Lung microvascular endothelial cell (primary cell): Measurements from ENCODE around the gene FTO. TPM values are rescaled to one million over a fixed set of nuclear protein-coding genes. Genes with fewer than 3 reads are reported as not detected.

Experiments
- DNase-seq, 2 donors: peaks; one replicate each; pipeline versions ENCODE4 v3.0.0 to v3.0.0-alpha.2; 2010; ENCODE audit warnings: low read depth in 2 of 2
- total RNA-seq: library from RNA; depleted of rRNA; stranded (reverse); fragments of >200 nt; gene quantifications from 2 replicates; pipeline ENCODE4 v1.2.1, GENCODE V29; 2014

The FTO gene
- total RNA-seq, 1 donor from 2014 or later, result 46.6 TPM

DNA sequence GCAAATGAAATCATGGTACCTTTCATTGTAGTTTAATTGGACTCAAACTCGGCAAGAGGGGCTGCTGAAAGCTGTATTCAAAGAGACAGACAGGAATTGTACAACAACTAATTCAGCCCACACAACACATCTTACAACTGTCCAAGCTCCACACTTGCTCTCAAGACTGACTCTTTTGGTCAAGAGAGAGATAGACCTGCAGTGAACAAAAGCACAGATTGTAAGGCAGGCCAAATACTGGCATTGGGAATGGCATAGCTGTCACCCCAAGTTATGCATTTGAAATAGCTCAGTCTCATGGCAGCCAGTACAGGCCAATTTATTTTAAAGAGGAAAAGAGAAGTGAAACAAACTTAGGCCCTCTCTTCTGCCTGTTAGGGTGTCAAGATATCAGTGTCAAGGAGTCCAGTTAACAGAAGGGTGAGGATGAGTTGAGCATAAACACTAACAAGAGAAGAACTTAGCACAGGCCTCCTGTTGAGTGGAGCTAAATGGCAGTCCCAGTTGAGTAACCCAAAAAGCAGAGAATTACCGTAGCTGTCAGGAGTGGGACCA, 366.9 kb downstream of the FTO start:
- no peak for DNase-seq

DNA sequence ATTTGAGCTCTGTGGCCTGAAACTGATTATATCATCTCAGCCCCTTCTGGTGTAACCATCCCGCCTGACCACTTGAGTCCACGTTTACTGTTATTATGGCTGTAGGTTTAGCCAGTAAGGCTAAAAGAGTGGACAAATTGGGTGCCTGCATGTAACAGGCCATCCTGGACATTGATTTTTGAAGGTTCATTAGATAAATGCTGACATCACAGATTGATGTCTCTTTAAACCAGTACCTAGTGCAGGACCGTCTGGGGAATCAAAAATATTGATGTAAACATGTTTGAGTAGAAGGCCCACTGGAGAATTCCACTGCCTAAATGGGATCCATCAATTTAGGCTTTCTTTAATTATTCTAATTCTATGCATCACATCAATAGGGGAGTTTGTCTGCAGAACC, 367.6 kb downstream of the FTO start:
- no peak for DNase-seq

DNA sequence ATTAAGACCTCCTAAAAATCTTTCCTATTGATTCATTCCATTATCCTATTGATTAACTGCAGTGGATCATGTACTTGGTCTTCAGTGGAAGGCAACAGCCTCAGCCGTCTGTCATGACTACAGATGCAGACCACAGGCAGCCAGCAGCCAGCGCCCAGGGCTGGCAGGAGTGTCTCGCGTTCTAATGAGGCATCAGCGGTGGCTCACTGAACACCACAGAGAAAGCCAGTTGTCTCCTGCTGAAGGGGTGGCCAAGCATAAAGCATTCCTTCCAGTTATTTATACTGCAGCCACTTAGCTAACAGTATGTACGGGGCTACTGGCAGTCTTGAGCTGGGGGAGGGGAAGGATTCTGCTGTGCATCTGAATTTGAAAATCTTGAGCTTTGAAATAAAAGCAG, 368.3 kb downstream of the FTO start:
- DNase-seq, result no peak

DNA sequence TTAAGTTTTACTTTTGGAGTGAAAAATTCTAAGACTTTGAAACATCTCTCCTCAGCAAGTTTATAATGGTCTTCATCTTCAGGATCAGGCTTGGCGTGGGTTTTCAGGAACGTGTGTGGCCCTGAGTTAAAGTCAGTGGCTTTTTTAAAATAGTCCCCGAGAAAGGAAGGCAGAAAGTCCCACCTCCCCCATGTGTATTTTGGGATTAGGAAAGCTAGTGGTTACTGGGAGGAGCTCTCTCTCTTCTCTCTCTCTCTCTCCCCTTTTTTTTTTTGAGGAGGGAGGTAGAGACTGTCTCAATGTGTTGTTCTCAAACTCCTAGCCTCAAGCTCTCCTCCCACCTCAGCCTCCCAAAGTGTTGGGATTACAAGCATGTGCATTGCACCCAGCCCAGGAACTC, 369.4 kb downstream of the FTO start:
- no peak for DNase-seq

DNA sequence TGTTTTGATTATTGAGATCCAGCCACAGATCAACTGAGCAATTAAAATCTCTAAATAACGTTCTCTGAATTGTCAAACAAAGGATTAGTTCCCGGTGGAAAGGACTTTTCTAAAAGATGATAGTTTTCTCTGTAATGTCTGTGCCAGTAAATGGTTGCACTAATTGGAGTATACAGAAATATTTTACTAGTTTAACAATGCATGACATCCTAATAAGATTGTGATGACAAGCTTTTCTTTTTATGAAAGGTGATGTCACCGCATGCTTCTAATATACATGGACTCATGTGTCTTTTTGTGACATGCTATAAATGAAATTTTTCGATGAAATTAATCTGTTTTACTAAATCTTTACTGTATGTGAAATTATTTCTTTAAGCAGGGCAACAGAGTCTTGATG, 371.5 kb downstream of the FTO start:
- no peak for DNase-seq

DNA sequence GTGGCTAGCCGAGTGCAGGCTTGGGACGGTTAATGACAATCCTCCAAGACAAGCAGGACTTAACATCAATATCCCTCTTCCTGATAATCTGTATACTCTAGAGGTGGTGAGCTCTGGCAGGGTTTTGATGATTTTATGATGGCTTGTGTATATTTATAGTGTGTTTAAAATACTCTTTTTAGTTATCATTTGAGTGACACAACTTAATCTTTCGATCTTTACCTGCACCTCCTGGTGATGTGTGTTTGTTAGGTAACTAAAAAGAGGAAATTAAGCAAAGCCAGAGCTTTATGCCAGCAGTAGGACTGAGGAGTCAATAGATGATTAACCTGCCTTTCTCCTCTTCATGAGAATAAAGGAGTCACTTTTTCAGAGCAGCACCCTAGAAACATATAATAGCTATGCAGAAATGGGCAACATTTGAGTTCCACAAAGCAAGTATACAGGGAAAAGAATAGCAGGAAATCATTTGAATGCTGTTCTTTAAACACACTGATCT, 372.1 kb downstream of the FTO start:
- DNase-seq, result no peak

DNA sequence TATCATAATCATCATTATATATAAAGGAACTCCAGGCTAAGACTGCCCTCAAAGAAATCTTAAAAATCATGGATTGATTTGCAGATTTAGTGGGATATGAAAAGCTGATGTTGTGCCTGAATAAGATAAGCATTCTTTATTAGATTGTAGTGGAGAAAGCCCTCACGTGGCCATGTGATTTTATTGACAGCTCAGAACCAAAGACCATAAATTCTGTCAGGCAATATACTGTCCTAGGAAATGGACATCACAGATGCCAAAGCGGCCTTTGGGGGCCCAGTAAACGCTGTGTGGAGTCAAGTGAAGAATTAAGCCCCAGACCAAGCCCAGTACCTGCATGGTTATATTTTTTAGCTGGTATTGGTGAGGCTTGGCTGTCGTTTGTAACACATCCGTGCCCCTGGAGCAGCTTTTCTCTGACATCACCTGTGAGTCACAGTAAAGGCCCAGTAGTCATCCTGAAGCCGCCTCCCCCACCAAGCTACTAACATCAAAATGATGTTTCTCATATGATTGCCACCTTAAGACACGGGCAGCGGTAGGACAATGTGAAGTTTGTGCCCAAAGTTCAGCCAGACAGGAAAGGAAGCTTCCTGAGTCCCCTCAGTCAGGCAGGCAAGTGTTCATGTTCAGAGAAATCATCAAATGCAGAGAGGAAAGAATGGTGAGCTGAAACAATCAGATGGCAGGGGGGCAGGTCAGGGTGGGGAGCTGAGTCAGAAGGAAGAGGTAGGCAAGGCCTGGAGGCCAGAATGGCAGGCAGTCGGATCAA, 373.3 kb downstream of the FTO start:
- peak; percentile 58 to 91 for DNase-seq

DNA sequence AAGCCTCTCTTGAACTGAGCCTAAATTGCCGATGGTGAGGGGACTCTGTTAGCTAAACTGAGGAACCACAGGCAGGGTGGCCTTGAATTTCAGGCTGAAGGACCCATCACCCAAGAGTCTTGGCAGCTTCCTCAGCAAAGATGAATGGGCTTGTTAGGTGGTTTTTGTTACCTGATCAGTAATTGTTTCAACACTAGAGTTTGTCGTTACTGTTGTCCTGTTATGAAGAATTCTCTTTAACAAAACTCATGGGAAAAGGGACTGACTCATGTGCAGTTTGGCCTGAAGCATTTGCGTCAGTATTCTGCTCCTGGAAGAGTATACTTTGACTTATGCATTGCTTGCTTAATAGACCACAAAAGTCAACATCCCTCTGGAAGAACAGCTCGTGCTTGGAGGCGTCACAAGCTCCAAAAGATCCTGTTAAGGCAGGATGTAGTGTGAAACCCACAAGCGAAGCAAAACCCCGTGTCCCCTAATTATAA, 376.6 kb downstream of the FTO start:
- DNase-seq, result peak in 1 of 2 donors; percentile 62

DNA sequence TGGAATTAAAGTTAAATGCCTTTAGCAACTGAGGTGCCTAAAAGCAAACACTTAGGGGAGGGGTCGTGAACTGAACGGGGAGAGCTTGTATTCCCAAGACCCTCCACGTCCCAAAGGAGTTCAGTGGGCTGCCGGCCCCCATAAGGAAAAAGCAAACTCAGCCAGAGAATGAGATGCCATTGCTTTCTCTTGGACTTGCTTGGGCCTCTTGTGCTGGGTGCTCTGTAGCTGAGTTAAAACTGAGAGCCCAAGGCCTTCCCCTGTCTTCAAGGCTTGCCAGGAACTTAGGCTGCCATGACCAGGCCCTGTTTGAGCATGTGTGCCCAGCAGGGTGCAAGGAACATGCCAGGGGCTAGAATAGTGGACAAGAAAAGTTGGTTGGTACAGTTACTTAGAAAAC, 382.8 kb downstream of the FTO start:
- no peak for DNase-seq

DNA sequence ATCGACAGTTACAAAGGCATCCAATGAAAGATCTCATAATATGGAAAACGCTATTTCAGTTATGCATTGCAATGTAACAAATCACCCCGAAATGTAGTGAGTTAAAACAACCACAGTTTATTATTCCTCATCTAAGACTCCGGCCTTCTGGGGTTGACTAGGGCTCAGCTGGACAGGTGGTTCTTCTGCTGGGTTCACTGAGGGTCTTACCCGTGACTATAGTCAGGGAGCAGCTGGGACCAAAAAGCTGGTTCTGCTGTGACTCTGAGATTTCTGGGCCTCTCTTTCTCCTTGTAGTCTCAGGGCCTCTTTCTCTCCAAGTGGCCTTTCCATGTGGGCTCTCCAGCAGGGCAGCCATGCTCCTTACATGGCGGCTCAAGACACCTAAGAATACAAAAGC, 386.6 kb downstream of the FTO start:
- DNase-seq, result no peak

DNA sequence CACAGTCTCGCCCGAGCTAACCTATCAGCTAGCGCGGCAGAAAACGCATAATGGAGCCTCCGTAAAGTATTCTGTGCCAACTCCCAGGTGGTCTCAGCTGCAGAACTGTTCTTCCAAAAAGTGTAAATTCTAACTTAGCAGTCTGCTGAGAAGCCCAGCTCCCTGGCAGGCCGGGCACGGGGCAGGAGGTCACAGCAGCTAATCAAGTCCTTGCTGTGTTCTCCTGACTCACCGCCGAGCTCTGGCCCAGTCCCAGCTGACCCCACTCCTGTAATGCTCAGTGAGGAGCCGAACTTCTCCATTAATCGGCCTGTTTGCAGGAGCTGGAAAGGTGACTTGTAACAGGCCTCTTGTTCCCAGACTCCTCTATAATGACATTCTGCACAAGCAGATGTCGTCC, 389.3 kb downstream of the FTO start:
- DNase-seq, result no peak

DNA sequence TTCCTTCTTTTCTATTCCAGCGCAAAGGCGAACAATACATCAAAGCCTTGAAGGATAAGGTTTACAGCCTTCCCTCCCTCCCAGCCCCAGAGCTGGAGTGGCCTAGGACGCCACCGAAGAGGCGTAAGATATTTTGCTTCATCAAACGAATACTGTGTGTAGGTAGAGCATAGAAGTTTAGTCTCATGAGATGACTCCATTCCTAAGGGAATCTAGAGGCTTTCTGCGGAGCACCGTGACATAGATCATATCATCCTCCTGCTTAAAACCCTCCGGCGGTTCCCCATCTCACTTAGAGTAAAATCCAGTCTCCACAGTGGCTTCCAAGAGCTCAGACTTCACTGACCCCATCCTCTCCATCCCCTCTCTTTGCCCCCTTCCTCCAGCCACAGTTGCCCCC, 390.7 kb downstream of the FTO start:
- no peak for DNase-seq

DNA sequence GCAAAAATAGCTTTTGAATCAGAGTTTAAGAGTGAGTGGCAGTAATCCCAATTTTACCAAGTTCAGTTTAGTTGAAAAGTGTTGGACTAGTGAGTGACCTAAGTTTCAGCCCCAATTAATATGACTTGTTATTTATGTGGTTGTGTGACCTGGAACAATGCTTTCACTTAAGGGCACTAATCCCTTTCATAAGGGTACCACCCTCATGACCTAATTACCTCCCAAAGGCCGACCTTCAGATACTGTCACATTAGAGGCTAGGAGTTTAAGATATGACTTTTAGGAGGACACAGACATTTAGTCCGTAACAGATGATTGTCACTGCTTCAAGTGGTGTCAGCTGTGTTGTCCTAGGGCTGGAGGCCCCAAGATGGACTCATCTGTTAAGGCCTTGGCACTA, 392.7 kb downstream of the FTO start:
- no peak for DNase-seq

DNA sequence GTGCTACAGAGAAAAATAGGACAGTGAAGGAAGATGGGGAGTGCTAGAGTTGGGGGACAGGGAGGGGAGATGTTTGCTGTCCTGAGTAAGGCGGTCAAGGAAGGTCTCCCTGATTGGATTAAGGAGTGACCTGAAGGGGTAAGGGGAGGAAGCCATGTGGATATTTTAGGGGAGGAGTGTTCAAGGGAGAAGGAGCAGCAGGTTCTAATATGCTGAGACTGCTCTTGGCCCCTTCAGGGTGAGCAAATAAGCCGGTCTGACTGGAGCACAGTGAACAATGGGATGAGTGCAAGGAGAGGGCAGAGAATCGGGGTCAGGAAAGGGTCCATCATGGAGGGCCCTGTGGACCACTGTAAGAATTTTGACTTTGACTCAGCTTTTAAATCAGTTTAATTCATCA, 393.8 kb downstream of the FTO start:
- DNase-seq, result no peak

DNA sequence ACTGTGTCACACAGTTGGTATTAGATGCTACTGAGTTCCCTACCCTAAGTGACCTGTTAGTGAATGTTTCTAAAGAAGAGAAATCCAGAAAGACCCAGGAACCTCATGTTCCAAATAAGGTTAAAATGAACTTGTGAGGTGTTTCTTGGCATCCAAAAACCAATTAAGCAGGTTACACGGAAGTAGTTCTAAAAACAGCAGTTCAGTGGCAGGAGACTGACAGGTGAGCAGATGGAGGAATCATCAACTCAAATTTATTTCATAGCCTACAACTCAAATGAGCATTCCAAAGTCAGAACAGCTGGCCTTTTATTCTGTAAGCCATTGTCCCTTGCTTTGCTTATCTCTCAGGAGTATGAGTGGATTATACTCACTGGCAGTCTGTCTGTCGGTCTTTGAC, 394.3 kb downstream of the FTO start:
- no peak for DNase-seq

DNA sequence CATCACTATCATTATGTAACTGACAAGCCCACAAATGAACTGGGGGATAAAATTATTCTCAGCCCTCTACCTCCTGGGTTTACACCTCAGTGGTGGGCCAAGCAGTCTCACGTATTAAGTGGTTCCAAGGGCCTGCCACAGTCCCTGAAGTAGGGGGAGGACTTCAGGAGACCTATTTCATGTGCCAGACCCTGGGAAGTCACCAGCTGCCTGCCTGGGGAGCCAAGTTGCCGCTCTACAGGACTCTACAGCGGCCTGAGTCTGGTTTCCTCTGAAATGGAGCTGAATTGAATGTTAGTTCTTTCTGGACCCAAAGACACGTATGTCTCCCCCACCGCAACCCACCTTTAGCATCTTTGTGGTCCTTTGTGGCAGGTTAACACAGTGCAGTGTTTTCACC, 395.7 kb downstream of the FTO start:
- no peak for DNase-seq

DNA sequence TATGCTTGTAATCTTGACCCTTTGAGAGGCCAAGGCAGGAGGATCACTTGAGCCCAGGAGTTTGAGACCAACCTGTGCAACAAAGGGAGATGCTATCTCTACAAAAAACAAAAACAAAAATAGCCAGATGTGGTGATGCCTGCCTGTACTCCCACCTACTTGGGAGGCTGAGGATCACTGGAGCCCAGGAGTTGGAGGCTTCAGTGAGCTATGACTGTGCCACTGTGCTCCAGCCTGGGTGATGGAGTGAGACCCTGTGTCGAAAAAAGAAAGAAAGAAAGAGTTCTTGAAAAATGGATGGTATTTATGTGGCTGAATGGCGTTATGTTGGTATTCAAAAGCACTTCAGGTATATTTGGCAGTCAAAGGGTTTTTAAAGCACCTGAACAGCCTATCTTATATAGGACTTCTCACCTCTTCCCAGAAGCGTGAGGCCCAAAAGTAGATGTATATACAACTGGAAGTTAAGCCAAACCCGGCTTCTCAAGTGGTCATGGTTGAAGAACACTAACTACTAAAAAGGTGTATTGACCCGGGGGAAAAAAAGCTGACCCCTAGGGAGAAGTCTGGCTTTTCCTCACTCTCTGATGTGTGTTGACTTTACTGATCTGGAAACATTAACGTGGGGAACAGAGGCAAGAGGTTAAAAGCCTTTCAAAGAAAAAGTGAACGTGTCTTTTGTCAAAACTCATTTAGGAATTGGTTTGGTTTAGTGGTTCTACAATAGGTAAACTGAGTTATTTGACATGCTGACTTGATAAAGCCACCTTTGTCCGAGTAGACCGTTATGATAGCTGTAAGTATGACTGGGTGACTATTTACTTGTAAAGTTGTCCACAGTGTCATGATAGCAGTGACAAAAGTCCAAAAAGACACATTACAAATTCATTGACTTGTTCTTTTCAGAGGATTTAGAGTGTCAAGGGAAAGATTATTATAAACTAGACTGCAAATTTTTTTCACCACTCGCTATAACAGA, 399.2 kb downstream of the FTO start:
- no peak for DNase-seq

DNA sequence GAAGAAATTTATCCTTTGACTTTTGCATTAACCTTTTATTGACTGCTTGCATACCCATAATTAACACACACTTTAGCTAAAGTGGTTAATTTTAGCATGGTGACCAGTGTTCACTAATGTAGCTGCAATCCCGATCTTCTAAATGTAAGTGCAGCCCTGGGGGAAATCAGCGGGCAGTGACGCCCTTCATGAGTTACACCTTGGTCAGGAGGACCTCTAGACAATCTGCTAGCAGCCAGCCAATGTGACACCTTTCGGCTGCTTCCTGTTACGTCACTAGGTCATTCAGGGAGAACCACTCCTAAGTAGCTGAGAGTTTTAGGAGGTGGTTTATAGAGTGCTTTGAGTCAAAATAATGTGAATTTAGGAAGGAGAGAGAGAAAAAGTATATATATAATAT, 402.1 kb downstream of the FTO start:
- DNase-seq, result no peak

DNA sequence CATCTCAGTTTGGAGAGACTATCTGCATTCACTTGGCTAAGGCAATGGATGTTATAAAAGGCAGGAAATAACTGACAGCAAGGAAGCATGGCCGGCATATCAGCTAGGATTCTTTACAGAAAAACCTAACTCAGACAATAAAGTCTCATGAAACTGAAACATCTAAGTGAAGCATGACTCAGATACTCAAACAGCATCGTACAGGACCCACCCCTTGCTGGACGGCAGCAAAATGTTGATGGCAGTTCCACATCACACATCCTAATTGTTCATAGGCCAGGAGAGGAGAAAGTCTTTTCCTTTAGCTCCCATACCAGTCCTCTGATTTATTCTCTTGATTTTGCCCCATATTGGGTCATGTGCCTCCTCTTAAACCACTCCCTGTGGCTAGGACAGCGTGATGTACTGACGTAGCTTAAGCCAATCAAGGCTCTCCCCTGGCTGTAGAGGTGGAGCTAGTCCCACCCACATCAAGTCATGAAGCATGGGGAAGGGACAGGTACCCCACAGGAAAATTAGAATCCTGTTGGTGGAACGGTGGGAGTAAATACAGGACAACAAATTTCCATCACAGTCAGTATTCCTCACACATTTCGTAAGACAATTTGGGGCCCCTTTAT, 403.7 kb downstream of the FTO start:
- DNase-seq, result peak in 1 of 2 donors; percentile 38

DNA sequence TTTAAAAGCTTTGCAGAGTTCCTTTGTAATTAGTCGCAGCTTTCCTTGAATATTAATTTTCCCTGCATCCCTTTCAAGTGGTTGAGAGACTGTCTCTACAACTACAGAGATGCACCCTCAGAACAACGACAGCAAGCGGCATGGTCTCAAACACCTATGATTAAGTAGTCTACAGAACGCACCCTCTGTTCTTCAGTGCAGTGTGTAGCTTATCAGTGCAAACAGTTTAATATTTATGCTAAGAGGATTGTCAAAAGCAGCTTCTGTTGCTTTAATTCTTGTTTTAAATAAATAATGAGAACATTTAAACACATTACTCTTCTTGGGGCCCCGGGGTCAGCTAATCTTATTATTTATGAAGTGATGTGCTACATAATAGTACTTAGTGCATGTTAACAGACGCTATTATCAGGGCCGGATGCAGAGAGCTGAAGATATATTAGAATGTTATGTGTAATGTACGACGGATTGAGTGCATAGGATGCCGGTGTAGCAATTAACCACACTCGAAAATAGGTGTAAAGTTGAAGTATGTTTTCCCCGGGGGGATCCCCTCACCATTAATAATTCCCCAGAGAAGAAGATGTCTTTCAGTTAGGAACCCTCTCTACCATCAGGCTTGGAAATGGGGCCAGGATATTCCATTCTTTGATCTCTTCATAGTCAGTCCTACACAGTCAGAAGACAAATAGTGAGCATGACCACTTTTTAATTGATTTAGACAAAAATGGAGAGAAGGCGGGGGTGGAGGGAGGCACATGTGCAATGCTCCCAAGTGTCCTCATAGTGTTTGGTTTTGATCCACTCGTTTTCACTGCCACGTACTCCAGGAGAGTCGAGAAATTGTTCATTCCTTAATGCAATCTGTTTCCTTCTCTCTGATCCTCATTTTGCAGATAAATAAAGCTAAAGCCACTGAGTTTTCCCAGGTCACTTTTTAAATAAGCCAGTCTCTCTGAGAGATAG, 406.3 kb downstream of the FTO start:
- DNase-seq, result no peak
